Measurements from ENCODE around the gene ARHGEF40.

The ARHGEF40 gene

DNA sequence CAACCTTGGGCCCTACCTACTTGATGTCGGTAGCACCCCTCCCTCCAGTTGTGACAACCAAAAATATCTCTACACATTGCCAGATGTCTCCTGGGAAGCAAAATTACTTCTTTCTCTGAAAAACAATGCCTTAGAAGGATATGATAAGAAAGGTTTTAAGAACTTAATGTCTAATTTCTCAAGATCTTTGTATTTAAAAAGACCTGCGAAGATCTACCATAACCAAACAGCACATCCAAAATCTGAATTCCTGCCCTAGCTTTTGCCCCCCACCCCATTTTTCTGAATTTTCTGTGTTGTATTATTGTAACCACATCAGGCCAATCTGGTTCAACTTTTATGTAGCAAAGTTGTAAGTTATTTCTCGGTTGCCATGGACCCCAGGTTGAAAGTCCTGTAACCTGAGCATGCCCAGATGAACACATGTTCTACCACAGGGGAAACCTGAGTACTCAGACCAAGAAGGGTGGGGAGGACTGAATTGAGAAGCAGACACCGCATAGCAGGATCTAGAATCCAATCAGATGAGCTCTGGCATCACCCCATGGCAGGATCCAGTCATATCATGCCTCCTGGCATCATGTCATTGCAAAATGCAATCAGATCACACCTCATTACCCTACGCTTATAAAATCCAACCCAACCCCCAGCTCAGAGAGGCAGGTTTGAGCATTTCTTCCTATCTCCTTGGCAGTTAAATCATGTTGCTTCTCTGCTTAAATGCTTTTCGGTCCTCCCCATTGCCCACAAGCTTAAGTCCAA is 39.5 kb downstream of the ARHGEF40 start:
- TF ChIP-seq EZH2phosphoT487 (IDR thresholded peaks at IDR 0.05; ENCODE audit: borderline replicate concordance, low read length): no peak
- TF ChIP-seq, protein P1, sequence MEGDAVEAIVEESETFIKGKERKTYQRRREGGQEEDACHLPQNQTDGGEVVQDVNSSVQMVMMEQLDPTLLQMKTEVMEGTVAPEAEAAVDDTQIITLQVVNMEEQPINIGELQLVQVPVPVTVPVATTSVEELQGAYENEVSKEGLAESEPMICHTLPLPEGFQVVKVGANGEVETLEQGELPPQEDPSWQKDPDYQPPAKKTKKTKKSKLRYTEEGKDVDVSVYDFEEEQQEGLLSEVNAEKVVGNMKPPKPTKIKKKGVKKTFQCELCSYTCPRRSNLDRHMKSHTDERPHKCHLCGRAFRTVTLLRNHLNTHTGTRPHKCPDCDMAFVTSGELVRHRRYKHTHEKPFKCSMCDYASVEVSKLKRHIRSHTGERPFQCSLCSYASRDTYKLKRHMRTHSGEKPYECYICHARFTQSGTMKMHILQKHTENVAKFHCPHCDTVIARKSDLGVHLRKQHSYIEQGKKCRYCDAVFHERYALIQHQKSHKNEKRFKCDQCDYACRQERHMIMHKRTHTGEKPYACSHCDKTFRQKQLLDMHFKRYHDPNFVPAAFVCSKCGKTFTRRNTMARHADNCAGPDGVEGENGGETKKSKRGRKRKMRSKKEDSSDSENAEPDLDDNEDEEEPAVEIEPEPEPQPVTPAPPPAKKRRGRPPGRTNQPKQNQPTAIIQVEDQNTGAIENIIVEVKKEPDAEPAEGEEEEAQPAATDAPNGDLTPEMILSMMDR (IDR thresholded peaks at IDR 0.05; ENCODE audit: low read depth, low read length, poor library complexity, severe bottlenecking): no peak
- no peaks in the 10 kb centered on the region for H4K20me1 ChIP-seq (ENCODE audit: control insufficient read depth, insufficient read depth, low read depth, low read length)
- no peaks in the 10 kb centered on the region for H3K9me2 ChIP-seq (replicated peaks; ENCODE audit: control insufficient read depth, low read length)
- H3K36me3 ChIP-seq (ENCODE audit: control insufficient read depth, low read length): no peaks in the 10 kb centered on the region
- no peaks in the 10 kb centered on the region for H3K9me3 ChIP-seq (ENCODE audit: control insufficient read depth, insufficient read depth, low read length)
- no peak overlapping the region; the same call in 1 of the 2 replicates for H3K4me2 ChIP-seq (ENCODE audit: low read length)
- peaks cover 22% of the 10 kb centered on the region for H3K4me1 ChIP-seq (ENCODE audit: control insufficient read depth, low read length)
- no peak overlapping the region for H3K4me3 ChIP-seq (ENCODE audit: low read length)
- no peaks in the 10 kb centered on the region for H3K27me3 ChIP-seq (ENCODE audit: control insufficient read depth, low read length)
- H3K27ac ChIP-seq (ENCODE audit: low read depth, low read length): no peak overlapping the region
- H3K79me2 ChIP-seq (ENCODE audit: control insufficient read depth, low read length): peaks cover 3% of the 10 kb centered on the region
- H3F3A ChIP-seq (ENCODE audit: control insufficient read depth, insufficient read depth): 0 out of 2 replicates have a peak, but pooled peaks cover 2% of the 10 kb centered on the region

DNA sequence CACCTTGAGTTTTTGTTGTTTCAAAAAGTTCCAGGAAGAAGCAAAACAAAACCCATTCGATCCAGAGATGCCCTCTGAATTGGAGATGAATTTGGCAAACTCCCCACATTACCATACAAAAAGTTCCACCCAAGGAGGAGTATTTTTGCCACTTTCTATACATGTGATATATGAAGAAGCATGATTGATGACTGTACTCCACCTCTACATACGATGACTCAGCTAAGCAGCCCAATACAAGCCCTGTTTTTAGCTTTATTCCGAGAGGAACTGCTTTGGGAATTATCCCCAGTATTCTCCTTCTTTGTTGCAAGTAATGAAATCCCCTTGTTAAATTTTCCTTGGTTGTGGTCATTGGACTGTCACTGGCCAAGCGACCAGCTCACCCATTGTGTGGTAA is 42.2 kb downstream of the ARHGEF40 start:
- H3K4me3 ChIP-seq (ENCODE audit: low read length): no peak overlapping the region
- no peaks in the 10 kb centered on the region for H3K9me3 ChIP-seq (ENCODE audit: control insufficient read depth, insufficient read depth, low read length)

DNA sequence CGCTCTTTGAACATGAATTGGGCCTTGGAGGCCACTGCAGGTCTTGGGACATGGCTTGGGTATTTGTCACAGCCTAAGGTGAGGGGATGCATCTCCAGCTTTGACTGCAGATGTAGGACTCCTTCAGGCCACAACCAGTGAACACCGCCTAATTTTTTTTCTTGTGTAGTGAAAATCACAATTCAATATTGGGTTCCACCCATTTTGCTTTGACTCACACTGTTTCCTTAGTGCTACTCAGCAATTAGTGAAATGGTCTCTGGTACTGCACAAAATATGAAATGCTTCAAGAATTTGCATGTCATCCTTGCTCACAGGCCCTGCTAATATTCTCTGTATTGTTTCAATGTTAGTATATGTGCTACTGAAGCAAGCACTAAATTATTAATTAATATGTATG is 43.3 kb downstream of the ARHGEF40 start:
- no peaks in the 10 kb centered on the region for H3K27me3 ChIP-seq (ENCODE audit: control insufficient read depth, low read length)
- no peaks in the 10 kb centered on the region for H3K9me3 ChIP-seq (ENCODE audit: control insufficient read depth, insufficient read depth, low read length)
- H3K4me2 ChIP-seq (ENCODE audit: low read length): no peak overlapping the region
- no peaks in the 10 kb centered on the region for H4K20me1 ChIP-seq (ENCODE audit: control insufficient read depth, insufficient read depth, low read depth, low read length)
- no peak overlapping the region for H3K4me3 ChIP-seq (ENCODE audit: low read length)
- no peaks in the 10 kb centered on the region for H3F3A ChIP-seq (ENCODE audit: control insufficient read depth, insufficient read depth)
- H3K36me3 ChIP-seq (ENCODE audit: control insufficient read depth, low read length): no peaks in the 10 kb centered on the region
- TF ChIP-seq, protein P1 (IDR thresholded peaks at IDR 0.05; ENCODE audit: low read depth, low read length, poor library complexity, severe bottlenecking): no peak
- no peak for TF ChIP-seq EZH2phosphoT487 (IDR thresholded peaks at IDR 0.05; ENCODE audit: borderline replicate concordance, low read length)
- no peaks in the 10 kb centered on the region for H3K9me2 ChIP-seq (replicated peaks; ENCODE audit: control insufficient read depth, low read length)
- no peaks in the 10 kb centered on the region for H3K79me2 ChIP-seq (ENCODE audit: control insufficient read depth, low read length)
- peaks cover 11% of the 10 kb centered on the region for H3K4me1 ChIP-seq (ENCODE audit: control insufficient read depth, low read length)
- H3K27ac ChIP-seq (ENCODE audit: low read depth, low read length): no peak overlapping the region

More for the DNA sequence above, 42.2 kb downstream of the ARHGEF40 start:
- Histone ChIP-seq H3K79me2 (ENCODE audit: control insufficient read depth, low read length) (no peaks in the 10 kb centered on the region), H3K36me3 (ENCODE audit: control insufficient read depth, low read length) (no peaks in the 10 kb centered on the region), H3F3A (ENCODE audit: control insufficient read depth, insufficient read depth) (no peaks in the 10 kb centered on the region), H4K20me1 (ENCODE audit: control insufficient read depth, insufficient read depth, low read depth, low read length) (no peaks in the 10 kb centered on the region), H3K9me2 (replicated peaks; ENCODE audit: control insufficient read depth, low read length) (no peaks in the 10 kb centered on the region), H3K4me2 (ENCODE audit: low read length) (no peak overlapping the region), H3K27ac (ENCODE audit: low read depth, low read length) (no peak overlapping the region), H3K4me1 (ENCODE audit: control insufficient read depth, low read length) (peaks cover 11% of the 10 kb centered on the region), H3K27me3 (ENCODE audit: control insufficient read depth, low read length) (no peaks in the 10 kb centered on the region)
- TF ChIP-seq, protein P1 (IDR thresholded peaks at IDR 0.05; ENCODE audit: low read depth, low read length, poor library complexity, severe bottlenecking): no peak
- no peak for TF ChIP-seq EZH2phosphoT487 (IDR thresholded peaks at IDR 0.05; ENCODE audit: borderline replicate concordance, low read length)
